Activated CD4-positive, alpha-beta T cell treated with anti-CD3 and anti-CD28 coated beads for 36 hours (primary cell): Measurements from ENCODE around the gene CHRDL1. TPM values are rescaled to one million over a fixed set of nuclear protein-coding genes. Genes with fewer than 3 reads are reported as not detected.

ENCODE experiments used
- ATAC-seq: fragments of 200-7000 bp; cut with Tn5 transposase; one replicate; pipeline ENCODE4 v1.10.0; 2021; ENCODE audit warnings: mild to moderate bottlenecking, moderate library complexity
- CTCF ChIA-PET: fragments of 350-600 bp; sonication (Branson Sonifier 250); formaldehyde crosslinking; loops from one replicate; lab custom pipeline; 2021; ENCODE audit warnings: antibody characterized with exemption; lab: Charles Lee
- POLR2A ChIA-PET: fragments of 350-600 bp; sonication (Branson Sonifier 250); formaldehyde crosslinking; loops from one replicate; lab custom pipeline; 2021; ENCODE audit warnings: antibody characterized with exemption, inconsistent platforms; lab: Charles Lee
- DNase-seq: peaks from one replicate; pipeline ENCODE4 v3.0.0-alpha.2; 2020
- H3K27ac Mint-ChIP-seq: one replicate; pipeline ENCODE4 v1.8.0; 2021; ENCODE audit warnings: mixed read lengths
- H3K27me3 Mint-ChIP-seq: one replicate; pipeline ENCODE4 v1.8.0; 2021; ENCODE audit warnings: mixed read lengths
- H3K36me3 Mint-ChIP-seq: one replicate; pipeline ENCODE4 v1.8.0; 2021; ENCODE audit warnings: low read depth, mixed read lengths
- H3K4me1 Mint-ChIP-seq: one replicate; pipeline ENCODE4 v1.8.0; 2021; ENCODE audit warnings: mixed read lengths
- H3K4me3 Mint-ChIP-seq: one replicate; pipeline ENCODE4 v1.8.0; 2021; ENCODE audit warnings: mild to moderate bottlenecking, moderate library complexity, mixed read lengths
- H3K9me3 Mint-ChIP-seq: one replicate; pipeline ENCODE4 v1.8.0; 2021; ENCODE audit warnings: low read depth, mixed read lengths
- intact Hi-C, 2 experiments: fragments of 100-400 bp; cut with DNase I in 1 of 2; cut with micrococcal nuclease in 1 of 2; formaldehyde crosslinking; loops; one replicate each; pipeline versions ENCODE4 v1.14.2 to v1.15.1; 2022 to 2024; cut with DNase I, micrococcal nuclease
- total RNA-seq, 2 experiments: library from RNA; stranded (reverse); gene quantifications; one replicate each; pipeline ENCODE4 v1.2.3, GENCODE V29; 2021

The CHRDL1 gene
- total RNA-seq, 2 experiments from 2014 or later, result not detected

- no peak overlapping the region for H3K27ac Mint-ChIP-seq
- H3K9me3 Mint-ChIP-seq, result no peaks in the 10 kb centered on the region
- ChIA-PET POLR2A (no interaction called here), CTCF (no interaction called here)
- no peaks in the 10 kb centered on the region for H3K4me1 Mint-ChIP-seq
- intact Hi-C loops, result no loop called here
- ATAC-seq (no peak), DNase-seq (no peak)
- H3K36me3 Mint-ChIP-seq, result no peaks in the 10 kb centered on the region
- H3K4me3 Mint-ChIP-seq, result no peak overlapping the region
- H3K27me3 Mint-ChIP-seq, result peaks cover 3% of the 10 kb centered on the region
Measured at GRCh38 chrX:110741213-110741796, 54.3 kb downstream of the CHRDL1 start.

GRCh38 chrX:110734894-110735541 is 60.6 kb downstream of the CHRDL1 start:
- Mint-ChIP-seq H3K36me3 (no peaks in the 10 kb centered on the region), H3K27ac (no peak overlapping the region), H3K4me3 (no peak overlapping the region), H3K9me3 (no peaks in the 10 kb centered on the region), H3K4me1 (no peaks in the 10 kb centered on the region), H3K27me3 (no peaks in the 10 kb centered on the region)
- POLR2A ChIA-PET, result no interaction called here
- CTCF ChIA-PET, result no interaction called here
- DNase-seq (no peak), ATAC-seq (no peak)
- intact Hi-C loops, result no loop called here

- DNase-seq (no peak), ATAC-seq (no peak)
- Mint-ChIP-seq H3K4me3 (no peak overlapping the region), H3K9me3 (no peaks in the 10 kb centered on the region), H3K36me3 (no peaks in the 10 kb centered on the region), H3K27ac (no peak overlapping the region), H3K27me3 (no peaks in the 10 kb centered on the region), H3K4me1 (no peaks in the 10 kb centered on the region)
- ChIA-PET POLR2A (no interaction called here), CTCF (no interaction called here)
- intact Hi-C loops, result no loop called here
Measured at GRCh38 chrX:110734271-110734670, 61.3 kb downstream of the CHRDL1 start.

GRCh38 chrX:110733166-110733565 is 62.5 kb downstream of the CHRDL1 start:
- POLR2A ChIA-PET, result no interaction called here

GRCh38 chrX:110732266-110732665 is 63.4 kb downstream of the CHRDL1 start:
- no peaks in the 10 kb centered on the region for H3K9me3 Mint-ChIP-seq
- DNase-seq, result no peak
- H3K27me3 Mint-ChIP-seq, result no peaks in the 10 kb centered on the region
- no peaks in the 10 kb centered on the region for H3K4me1 Mint-ChIP-seq
- intact Hi-C loops, result no loop called here
- no peak overlapping the region for H3K4me3 Mint-ChIP-seq
- ChIA-PET POLR2A (no interaction called here), CTCF (no interaction called here)
- ATAC-seq, result no peak
- H3K36me3 Mint-ChIP-seq, result no peaks in the 10 kb centered on the region
- H3K27ac Mint-ChIP-seq, result no peak overlapping the region

More at GRCh38 chrX:110733166-110733565, 62.5 kb downstream of the CHRDL1 start:
- CTCF ChIA-PET, result no interaction called here
- intact Hi-C loops, result no loop called here
- H3K36me3 Mint-ChIP-seq, result no peaks in the 10 kb centered on the region
- H3K9me3 Mint-ChIP-seq, result no peaks in the 10 kb centered on the region
- H3K27me3 Mint-ChIP-seq, result no peaks in the 10 kb centered on the region
- H3K4me3 Mint-ChIP-seq, result no peak overlapping the region
- no peak overlapping the region for H3K27ac Mint-ChIP-seq
- DNase-seq (no peak), ATAC-seq (no peak)
- H3K4me1 Mint-ChIP-seq, result no peaks in the 10 kb centered on the region

- Mint-ChIP-seq H3K9me3 (no peaks in the 10 kb centered on the region), H3K27ac (no peak overlapping the region), H3K4me3 (no peak overlapping the region), H3K36me3 (no peaks in the 10 kb centered on the region), H3K27me3 (no peaks in the 10 kb centered on the region), H3K4me1 (no peaks in the 10 kb centered on the region)
- no peak for DNase-seq
- no peak for ATAC-seq
- intact Hi-C loops, result no loop called here
- CTCF ChIA-PET, result no interaction called here
- POLR2A ChIA-PET, result no interaction called here
Measured at GRCh38 chrX:110723844-110724243, 71.8 kb downstream of the CHRDL1 start.

- CTCF ChIA-PET, result interaction anchor here (1.3 kb wide), 1 partner anchor 125 kb away, joined by 3 read pairs; no protein-coding TSS in a partner anchor
- no peak for DNase-seq
- H3K36me3 Mint-ChIP-seq, result no peaks in the 10 kb centered on the region
- no peaks in the 10 kb centered on the region for H3K27me3 Mint-ChIP-seq
- no peak for ATAC-seq
- POLR2A ChIA-PET, result no interaction called here
- no peaks in the 10 kb centered on the region for H3K4me1 Mint-ChIP-seq
- H3K4me3 Mint-ChIP-seq, result no peak overlapping the region
- no peaks in the 10 kb centered on the region for H3K9me3 Mint-ChIP-seq
- no peak overlapping the region for H3K27ac Mint-ChIP-seq
- intact Hi-C loops, result no loop called here
Measured at GRCh38 chrX:110722135-110722534, 73.5 kb downstream of the CHRDL1 start.

- no peaks in the 10 kb centered on the region for H3K4me1 Mint-ChIP-seq
- ChIA-PET POLR2A (no interaction called here), CTCF (no interaction called here)
- DNase-seq (no peak), ATAC-seq (no peak)
- H3K27ac Mint-ChIP-seq, result no peak overlapping the region
- H3K27me3 Mint-ChIP-seq, result peaks cover 2% of the 10 kb centered on the region
- no peak overlapping the region for H3K4me3 Mint-ChIP-seq
- H3K36me3 Mint-ChIP-seq, result no peaks in the 10 kb centered on the region
- intact Hi-C loops, result no loop called here
- no peaks in the 10 kb centered on the region for H3K9me3 Mint-ChIP-seq
Measured at GRCh38 chrX:110713666-110714065, 82.0 kb downstream of the CHRDL1 start.

- DNase-seq, result no peak
- peaks cover 2% of the 10 kb centered on the region for H3K27me3 Mint-ChIP-seq
- POLR2A ChIA-PET, result no interaction called here
- ATAC-seq, result no peak
- CTCF ChIA-PET, result no interaction called here
- H3K4me1 Mint-ChIP-seq, result no peaks in the 10 kb centered on the region
- no peak overlapping the region for H3K27ac Mint-ChIP-seq
- intact Hi-C loops, result no loop called here
- no peaks in the 10 kb centered on the region for H3K36me3 Mint-ChIP-seq
- peaks cover 1% of the 10 kb centered on the region for H3K9me3 Mint-ChIP-seq
- no peak overlapping the region for H3K4me3 Mint-ChIP-seq
Measured at GRCh38 chrX:110706446-110706845, 89.2 kb downstream of the CHRDL1 start.

- ATAC-seq (no peak), DNase-seq (no peak)
- H3K4me1 Mint-ChIP-seq, result no peaks in the 10 kb centered on the region
- H3K27me3 Mint-ChIP-seq, result no peaks in the 10 kb centered on the region
- CTCF ChIA-PET, result no interaction called here
- intact Hi-C loops, result no loop called here
- H3K4me3 Mint-ChIP-seq, result no peak overlapping the region
- no peaks in the 10 kb centered on the region for H3K36me3 Mint-ChIP-seq
- H3K27ac Mint-ChIP-seq, result no peak overlapping the region
- H3K9me3 Mint-ChIP-seq, result peaks cover 1% of the 10 kb centered on the region
- POLR2A ChIA-PET, result no interaction called here
Measured at GRCh38 chrX:110703641-110704040, 92.0 kb downstream of the CHRDL1 start.

- Mint-ChIP-seq H3K4me1 (no peaks in the 10 kb centered on the region), H3K36me3 (no peaks in the 10 kb centered on the region), H3K27ac (no peak overlapping the region), H3K4me3 (no peak overlapping the region), H3K9me3 (no peaks in the 10 kb centered on the region), H3K27me3 (no peaks in the 10 kb centered on the region)
- intact Hi-C loops, result no loop called here
- POLR2A ChIA-PET, result no interaction called here
- no peak for ATAC-seq
- no peak for DNase-seq
- CTCF ChIA-PET, result no interaction called here
Measured at GRCh38 chrX:110699109-110699508, 96.5 kb downstream of the CHRDL1 start.

- Mint-ChIP-seq H3K4me3 (no peak overlapping the region), H3K27ac (no peak overlapping the region), H3K4me1 (no peaks in the 10 kb centered on the region), H3K9me3 (no peaks in the 10 kb centered on the region), H3K27me3 (no peaks in the 10 kb centered on the region), H3K36me3 (no peaks in the 10 kb centered on the region)
- DNase-seq (no peak), ATAC-seq (no peak)
- intact Hi-C loops, result no loop called here
- ChIA-PET POLR2A (no interaction called here), CTCF (no interaction called here)
Measured at GRCh38 chrX:110698696-110699095, 96.9 kb downstream of the CHRDL1 start.
